GM15510 (cell line): ENCODE measurements around the gene PAXIP1.

Source experiments
- POLR2A ChIP-seq: IDR thresholded peaks from 3 replicates; pipeline ENCODE4 v1.6.1; 2011; ENCODE audit warnings: borderline replicate concordance; ENCODE audit not compliant: insufficient read length; ENCODE audit errors: extremely low read depth

PAXIP1 gene

GRCh38 chr7:154929006-154929726 is 73.8 kb downstream of the PAXIP1 start:
- no peak for TF ChIP-seq POLR2A

GRCh38 chr7:154928136-154929005 is 74.6 kb downstream of the PAXIP1 start:
- peak; percentile 11 for TF ChIP-seq POLR2A

- no peak for TF ChIP-seq POLR2A
Measured at GRCh38 chr7:154927624-154928125, 75.2 kb downstream of the PAXIP1 start.

GRCh38 chr7:154919344-154920225 is 83.3 kb downstream of the PAXIP1 start:
- TF ChIP-seq POLR2A: no peak

GRCh38 chr7:154918741-154919140 is 84.2 kb downstream of the PAXIP1 start:
- no peak for TF ChIP-seq POLR2A

GRCh38 chr7:154918266-154918665 is 84.7 kb downstream of the PAXIP1 start:
- TF ChIP-seq POLR2A: no peak

GRCh38 chr7:154917808-154918160 is 85.1 kb downstream of the PAXIP1 start:
- no peak for TF ChIP-seq POLR2A

- no peak for TF ChIP-seq POLR2A
Measured at GRCh38 chr7:154916856-154917807, 85.8 kb downstream of the PAXIP1 start.

GRCh38 chr7:154916381-154916780 is 86.5 kb downstream of the PAXIP1 start:
- TF ChIP-seq POLR2A: no peak

- TF ChIP-seq POLR2A: no peak
Measured at GRCh38 chr7:154915600-154915999, 87.3 kb downstream of the PAXIP1 start.

- TF ChIP-seq POLR2A: no peak
Measured at GRCh38 chr7:154914996-154915380, 87.9 kb downstream of the PAXIP1 start.

GRCh38 chr7:154914308-154914995 is 88.5 kb downstream of the PAXIP1 start:
- no peak for TF ChIP-seq POLR2A

GRCh38 chr7:154913638-154914307 is 89.2 kb downstream of the PAXIP1 start:
- TF ChIP-seq POLR2A: no peak

- no peak for TF ChIP-seq POLR2A
Measured at GRCh38 chr7:154912871-154913637, 89.9 kb downstream of the PAXIP1 start.
